GM19043 (cell line): Measurements from ENCODE around the gene SOX10.

Experiments used
- ATAC-seq: cut with Tn5 transposase; IDR thresholded peaks from one replicate; pipeline ENCODE4 v1.9.1; 2021; ENCODE audit warnings: low read depth; ENCODE audit not compliant: unreplicated experiment

SOX10 gene

GRCh38 chr22:37983860-37984791, at the start of gene SOX10:
Gene SOX10 (minus strand): TSS chr22:37984555. CDS start chr22:37983784, 771 bp downstream.
- ATAC-seq = no peak

DNA sequence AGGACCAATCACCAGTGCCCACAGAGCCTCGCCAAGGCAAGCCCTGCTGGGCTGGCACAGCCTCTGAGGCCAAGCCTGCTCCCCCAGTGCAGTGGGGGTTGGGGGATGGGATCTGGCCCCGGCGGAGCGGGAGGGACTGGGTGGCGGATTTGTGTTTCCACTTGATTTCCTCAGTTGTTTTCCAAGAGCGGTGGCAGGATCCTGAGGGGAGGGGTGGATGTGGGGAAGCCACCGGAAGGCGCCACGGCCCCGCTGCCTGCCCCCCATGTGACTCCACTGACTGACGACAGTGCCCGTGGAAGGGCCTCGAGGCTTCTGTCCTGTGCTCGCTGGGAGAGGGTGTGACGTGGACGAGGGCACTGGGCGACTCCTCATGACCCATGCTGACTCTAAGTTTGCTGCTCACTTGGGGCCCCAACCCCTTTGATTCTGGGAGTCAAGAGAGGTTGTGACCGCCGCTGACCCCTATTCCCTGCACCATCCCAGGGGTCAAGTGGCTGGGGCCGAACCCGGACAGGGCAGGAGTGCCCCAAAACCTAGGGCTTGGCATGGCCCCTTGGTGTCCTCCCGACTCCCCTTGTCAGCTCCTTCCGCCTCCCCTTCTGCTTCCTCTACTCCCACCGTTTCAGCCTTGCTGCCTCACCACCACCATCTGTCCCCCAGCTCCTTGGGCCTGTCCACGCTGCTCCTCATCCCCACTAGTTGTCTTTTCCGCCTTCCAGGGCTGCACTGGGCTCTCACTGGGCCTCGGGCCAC, 49.3 kb upstream of the SOX10 start:
- ATAC-seq = no peak

DNA sequence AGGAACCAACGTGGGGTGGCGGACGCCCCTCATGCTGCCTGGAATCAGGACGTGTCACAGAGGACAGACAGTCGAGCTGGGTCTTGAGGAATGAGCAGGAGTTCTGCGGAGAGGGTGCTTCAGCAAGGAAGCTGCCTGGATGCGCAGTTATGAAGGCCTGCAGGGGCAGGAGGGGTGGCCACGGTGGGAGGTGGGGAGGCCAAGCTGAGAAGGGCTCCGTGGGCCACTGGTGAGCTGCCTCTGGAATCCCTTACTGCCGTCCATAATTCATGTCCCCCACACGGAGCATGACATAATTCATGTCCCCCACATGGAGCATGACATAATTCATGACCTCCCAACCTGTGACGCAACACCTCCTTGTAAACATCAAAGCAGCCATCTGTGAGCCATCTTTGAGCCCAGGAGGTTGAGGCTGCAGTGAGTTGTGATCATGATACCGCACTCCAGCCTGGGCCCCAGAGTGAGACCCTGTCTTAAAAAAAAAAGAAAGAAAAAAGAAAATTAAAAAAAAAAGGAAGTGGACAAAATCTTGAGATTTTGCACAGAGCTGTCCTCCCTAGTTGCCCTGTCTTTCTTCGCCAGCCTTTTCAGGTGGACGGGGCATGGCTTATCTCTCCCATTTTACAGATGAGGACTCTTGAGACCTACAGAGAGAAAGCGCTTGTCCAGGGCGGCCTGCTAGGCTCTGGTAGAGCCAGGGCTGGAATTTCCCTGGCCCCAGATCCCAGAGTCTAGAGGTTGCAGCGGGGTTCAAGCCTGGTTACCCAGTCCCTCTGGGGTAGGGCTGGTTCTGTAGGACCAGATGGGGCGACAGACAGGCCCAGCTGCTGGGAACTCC, 48.5 kb upstream of the SOX10 start:
- no peak for ATAC-seq

DNA sequence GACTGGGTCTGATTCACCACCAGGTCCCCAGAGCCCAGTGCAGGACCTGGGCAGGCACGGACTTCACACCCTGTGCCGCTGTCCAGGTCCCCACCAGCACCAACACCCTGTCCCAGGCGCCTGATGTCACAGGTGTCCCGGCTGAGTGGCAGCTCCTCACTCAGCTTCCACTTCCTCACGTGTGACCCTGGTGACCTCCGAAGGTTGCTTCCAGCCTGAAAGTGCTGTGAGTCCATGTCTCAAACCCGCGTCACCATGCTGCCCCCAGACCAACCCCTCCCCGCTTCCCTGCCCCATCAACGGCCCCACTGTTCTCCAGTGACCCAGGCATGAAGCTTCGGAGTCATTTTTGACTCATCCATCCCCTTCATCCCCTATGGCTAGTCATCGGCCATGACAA, 47.1 kb upstream of the SOX10 start:
- ATAC-seq = no peak

DNA sequence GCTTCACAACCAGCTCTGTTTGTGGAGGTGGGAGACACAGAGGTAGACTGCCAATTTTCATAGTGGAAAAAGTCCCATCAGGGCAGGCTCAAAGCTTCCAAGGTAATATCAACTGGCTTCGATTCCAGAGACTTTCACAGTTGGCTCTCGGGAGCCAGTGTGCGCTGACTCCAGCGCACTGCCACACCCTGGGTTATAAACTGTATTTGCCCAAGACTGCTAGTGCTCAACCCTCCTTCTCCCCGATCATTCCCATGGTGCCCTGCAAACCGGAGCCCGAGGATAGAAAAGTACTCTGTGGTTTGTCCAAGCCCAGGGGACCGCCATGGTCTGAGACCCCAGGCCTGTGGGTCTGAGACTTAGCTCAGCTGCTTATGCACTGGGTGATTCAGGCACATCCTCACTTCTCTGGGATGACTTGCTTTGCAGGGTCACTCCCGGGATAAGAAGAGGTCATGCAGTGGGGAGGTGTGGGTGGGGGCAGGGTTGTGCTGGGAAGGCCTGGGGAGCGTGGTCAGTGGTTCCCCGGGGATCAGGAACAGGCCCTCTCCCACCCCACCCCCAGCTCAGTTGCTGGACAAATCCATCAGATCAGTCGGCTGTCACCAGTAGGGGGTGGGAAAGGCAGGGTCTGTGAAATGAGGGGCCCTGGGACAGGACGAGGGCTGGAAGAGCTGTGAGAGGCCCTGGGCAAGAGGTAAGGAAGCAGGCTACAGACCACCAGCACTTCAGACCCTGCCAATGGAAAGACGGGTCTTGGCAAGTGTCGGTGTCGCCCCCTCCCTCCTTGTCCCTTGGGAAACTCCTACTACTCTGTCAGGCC, 46.2 kb upstream of the SOX10 start:
- ATAC-seq = no peak

- ATAC-seq = no peak
Measured at GRCh38 chr22:38029901-38030300, 45.5 kb upstream of the SOX10 start.

DNA sequence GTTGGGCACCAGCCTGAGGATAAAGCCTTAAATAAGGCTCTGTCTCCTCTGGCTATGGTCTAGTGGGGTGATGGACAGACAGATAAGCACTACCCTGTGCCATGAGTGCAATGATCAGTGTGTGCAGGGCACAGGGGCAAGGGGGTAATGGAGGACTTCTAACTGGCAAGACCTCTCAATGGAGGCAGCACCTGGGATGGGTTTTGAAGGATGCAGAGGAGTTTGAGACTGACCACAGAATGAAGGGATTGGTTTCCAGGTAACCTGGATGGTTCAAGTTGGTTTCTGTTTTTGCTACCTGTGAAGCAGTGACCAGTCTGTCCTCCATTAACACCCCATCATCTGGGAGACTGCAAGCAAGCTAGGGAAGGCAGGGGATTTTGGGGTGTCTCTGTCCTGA, 45.0 kb upstream of the SOX10 start:
- ATAC-seq = no peak

GRCh38 chr22:38028344-38029130, 44.2 kb upstream of the SOX10 start:
- ATAC-seq = no peak

DNA sequence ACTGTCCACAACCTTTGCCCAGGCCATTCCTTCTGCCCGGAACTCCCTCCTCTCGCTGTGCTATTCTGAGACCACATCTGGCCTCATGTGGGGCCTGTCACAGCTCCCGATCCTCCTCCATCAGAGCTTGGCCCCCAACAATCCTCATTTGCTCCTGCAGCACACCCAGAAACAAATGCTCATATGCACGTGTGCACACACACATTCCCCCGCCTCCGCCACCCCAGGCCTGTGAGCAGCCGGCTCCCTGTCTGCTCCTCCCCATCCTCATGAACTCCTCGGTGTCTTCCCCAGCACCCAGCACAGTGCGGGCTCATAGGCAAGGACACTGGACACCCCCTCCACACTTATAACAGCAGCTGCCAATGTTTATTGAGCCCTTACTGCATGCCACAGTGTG, 43.1 kb upstream of the SOX10 start:
- ATAC-seq = no peak

DNA sequence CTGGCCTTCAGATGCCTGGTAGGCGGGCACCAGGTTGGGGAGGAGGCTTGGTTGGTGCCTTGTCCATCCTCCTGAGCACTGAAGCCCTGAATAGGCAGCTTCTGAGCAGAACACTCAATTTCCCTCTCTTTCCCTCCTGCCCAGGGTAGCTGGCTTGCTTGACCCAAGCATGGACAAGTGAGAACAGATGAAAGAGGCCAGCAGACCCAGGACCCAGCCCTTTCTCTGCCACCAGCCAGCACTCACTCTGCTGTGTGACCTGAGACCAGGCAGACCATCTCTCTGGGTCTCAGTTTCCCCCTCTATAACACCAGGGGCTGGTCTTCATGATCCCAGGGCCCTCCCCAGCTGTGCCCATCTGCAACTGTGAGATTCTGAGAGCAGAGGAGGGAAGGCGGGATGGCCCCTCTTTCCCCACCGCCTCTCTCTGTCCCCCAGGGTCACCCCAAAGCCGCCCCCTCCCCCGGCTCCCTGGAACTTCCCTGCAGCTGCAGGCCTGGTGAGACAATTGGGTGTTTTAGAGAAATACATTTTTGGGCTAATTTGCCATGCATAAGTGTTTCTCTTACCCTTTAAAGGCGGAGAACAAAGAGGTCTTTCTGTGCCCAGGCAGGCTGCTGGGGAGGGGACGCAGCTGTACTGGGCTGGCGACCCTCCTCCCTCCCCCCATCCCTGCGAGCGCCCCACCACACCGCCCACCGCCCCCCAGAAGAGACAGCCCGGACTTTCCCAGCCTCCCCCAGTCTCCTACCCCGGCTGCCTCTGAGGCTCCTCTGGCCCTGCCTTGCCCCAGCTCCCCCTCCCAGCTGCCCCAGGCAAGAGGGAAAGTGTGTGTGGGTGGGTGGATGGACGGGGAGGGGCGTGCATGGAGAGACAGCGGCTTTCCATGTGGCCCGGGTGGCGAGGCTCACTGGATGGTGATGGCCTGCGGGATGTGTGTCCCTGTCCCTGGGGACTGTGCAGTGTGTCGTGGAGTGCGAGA, 42.1 kb upstream of the SOX10 start:
- no peak for ATAC-seq

- ATAC-seq = no peak
Measured at GRCh38 chr22:38025514-38025913, 41.2 kb upstream of the SOX10 start.

DNA sequence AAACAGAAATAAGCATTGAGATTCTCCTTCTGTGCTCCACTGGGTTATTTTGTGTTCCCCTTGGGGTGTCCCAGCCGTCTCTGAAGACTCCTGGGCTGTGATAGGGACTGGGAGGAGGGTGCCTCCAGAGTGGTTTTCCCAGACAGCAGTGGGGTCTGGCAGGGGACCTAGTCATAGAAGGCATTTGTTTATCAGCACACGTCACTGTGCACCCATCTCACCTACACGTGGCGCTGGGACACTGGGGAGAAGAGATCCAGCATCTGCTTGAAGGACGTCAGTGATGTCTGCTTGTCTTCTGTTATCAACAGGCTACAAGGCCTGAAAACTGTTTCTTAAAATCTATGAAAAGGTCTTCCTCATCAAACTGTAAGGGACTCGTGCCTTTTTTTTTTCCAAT, 38.7 kb upstream of the SOX10 start:
- ATAC-seq = no peak

- ATAC-seq = no peak
Measured at GRCh38 chr22:38021206-38021605, 36.9 kb upstream of the SOX10 start.

DNA sequence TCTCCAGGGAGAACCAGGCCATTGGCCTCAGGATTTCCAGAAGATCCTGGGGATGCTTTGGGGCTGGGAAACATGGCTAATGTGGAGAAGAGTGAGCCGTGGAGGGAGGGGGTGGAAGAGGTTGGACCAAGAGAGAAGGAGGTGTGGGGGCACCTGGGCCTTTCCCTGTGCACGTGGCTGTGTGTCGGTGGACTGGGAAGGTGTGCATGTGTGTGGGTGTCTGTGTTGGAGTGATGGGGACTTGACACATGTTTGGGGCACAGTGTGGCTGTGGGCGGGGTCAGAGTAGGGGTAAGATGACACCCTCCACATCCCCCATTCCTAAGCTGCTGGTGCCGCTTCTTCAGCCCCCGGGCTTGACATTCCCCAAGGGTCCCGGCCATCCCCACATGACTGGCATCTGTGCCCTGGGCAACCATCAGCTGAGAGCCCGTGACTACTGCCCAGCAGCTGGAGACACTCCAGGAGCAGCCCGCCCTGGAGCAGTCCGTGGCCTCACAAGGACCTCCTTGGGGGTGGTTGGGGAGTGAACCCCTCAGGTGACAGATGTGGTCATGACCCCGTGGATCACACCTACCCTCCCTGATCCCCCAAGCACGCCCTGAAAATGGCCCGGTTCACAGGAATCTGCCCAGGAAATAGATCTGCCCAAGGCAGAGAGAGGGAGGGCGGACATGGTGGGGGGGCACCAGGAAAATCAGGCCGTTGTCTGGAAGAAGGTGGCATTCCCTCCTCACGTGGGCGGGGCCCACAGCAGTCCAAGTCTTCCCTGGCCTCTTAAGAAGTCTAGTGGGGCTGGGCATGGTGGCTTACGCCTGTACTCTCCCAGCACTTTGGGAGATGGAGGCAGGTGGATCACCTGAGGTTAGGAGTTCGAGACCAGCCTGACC, 34.8 kb upstream of the SOX10 start:
- ATAC-seq = no peak

- ATAC-seq = no peak
Measured at GRCh38 chr22:38017939-38018885, 33.9 kb upstream of the SOX10 start.
